C1 segment of cervical spinal cord (tissue), 14 donors: ENCODE data around the gene PCDHA12.
"Not testable (repeated sequence)": the region's sequence is repeated elsewhere in the genome, so short reads cannot be mapped to it uniquely, and the experiment has no call there.

Experiments used
- DNase-seq, 14 donors: peaks; one replicate each; lab custom pipeline; 2025; lab: John Stamatoyannopoulos, UW

Gene PCDHA12

GRCh38 chr5:140857987-140858240, 17.2 kb upstream of the PCDHA12 start:
- no peak for DNase-seq

- DNase-seq = no peak
Measured at GRCh38 chr5:140862441-140863295, 12.4 kb upstream of the PCDHA12 start.

GRCh38 chr5:140868721-140869554, 6.2 kb upstream of the PCDHA12 start, which contains the start of gene PCDHA11:
Gene PCDHA11, plus strand, starts transcription at chr5:140868957. Its CDS starts 147 bp downstream, at chr5:140869104.
- peak in 1 of 14 donors; percentile 47 for DNase-seq

- DNase-seq = no peak
Measured at GRCh38 chr5:140869555-140869886, 5.6 kb upstream of the PCDHA12 start.

- no peak for DNase-seq
Measured at GRCh38 chr5:140870221-140871201, 4.6 kb upstream of the PCDHA12 start.

GRCh38 chr5:140876541-140877261, 1.6 kb downstream of the PCDHA12 start:
- DNase-seq = not testable (repeated sequence)

- DNase-seq = no peak
Measured at GRCh38 chr5:140877262-140877581, 2.1 kb downstream of the PCDHA12 start.

DNA sequence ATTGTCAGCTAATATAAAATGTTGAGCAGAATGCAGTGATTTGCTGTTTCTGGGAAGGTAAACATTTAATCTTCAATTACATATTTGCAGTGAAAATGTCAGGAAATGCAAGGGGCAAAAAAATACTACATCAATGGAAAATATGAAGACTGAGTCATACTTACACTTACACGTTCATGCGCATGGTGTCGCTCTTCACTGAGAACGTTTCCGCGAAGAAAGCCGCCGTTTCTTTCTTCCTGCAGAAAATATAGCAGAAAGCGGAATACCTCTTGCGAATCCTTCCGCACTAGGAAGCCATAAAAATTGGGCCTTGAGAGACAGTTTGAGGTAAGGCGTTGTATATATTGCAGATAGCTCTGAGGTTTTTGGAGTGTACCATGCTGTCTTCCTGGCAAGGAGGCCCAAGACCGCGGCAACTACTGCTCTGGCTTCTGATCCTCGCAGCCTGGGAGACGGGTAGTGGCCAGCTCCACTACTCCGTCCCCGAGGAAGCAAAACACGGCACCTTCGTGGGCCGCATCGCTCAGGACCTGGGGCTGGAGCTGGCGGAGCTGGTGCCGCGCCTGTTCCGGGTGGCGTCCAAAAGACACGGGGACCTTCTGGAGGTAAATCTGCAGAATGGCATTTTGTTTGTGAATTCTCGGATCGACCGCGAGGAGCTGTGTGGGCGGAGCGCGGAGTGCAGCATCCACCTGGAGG, 6.9 kb downstream of the PCDHA12 start, which contains the start of gene PCDHA13:
Gene PCDHA13, plus strand, starts transcription at position 236 of the 702 bp plus-strand sequence. Its CDS starts 145 bp downstream, at position 381.
- peak in 3 of 14 donors; percentile 1 to 52 (median 7) for DNase-seq

- peak in 3 of 14 donors; percentile 0 to 24 (median 8) for DNase-seq
Measured at GRCh38 chr5:140882591-140882899, 7.4 kb downstream of the PCDHA12 start.

GRCh38 chr5:140883373-140883772, 8.3 kb downstream of the PCDHA12 start:
- DNase-seq = no peak

- DNase-seq = no peak
Measured at GRCh38 chr5:140883927-140884697, 9.0 kb downstream of the PCDHA12 start.

- no peak for DNase-seq
Measured at GRCh38 chr5:140916325-140916724, 41.2 kb downstream of the PCDHA12 start.

DNA sequence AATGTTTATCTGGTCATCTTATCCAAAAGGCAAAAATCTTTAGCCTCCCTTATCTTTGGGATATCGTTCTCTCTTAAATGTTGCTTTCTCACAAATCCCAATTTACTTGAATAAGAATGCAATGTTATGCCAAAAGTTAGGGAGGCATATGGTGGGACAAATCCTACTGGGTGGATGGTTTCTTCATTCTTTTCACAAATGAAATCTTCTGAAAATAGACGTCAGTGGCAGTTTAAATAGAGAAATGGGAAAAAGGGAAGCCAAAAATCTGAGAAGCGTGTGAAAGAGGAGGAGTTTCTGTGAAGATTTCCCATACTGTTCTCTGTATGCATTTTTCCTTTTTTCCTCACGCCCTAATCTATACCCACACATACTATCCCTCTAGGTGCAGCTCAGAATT, 48.5 kb downstream of the PCDHA12 start:
- DNase-seq = no peak

- DNase-seq = peak in 1 of 14 donors; percentile 19
Measured at GRCh38 chr5:140925806-140926442, 50.8 kb downstream of the PCDHA12 start, which contains the start of gene PCDHAC1. Gene PCDHAC1, plus strand, starts transcription at chr5:140926299. Its CDS starts 594 bp downstream, at chr5:140926893.

DNA sequence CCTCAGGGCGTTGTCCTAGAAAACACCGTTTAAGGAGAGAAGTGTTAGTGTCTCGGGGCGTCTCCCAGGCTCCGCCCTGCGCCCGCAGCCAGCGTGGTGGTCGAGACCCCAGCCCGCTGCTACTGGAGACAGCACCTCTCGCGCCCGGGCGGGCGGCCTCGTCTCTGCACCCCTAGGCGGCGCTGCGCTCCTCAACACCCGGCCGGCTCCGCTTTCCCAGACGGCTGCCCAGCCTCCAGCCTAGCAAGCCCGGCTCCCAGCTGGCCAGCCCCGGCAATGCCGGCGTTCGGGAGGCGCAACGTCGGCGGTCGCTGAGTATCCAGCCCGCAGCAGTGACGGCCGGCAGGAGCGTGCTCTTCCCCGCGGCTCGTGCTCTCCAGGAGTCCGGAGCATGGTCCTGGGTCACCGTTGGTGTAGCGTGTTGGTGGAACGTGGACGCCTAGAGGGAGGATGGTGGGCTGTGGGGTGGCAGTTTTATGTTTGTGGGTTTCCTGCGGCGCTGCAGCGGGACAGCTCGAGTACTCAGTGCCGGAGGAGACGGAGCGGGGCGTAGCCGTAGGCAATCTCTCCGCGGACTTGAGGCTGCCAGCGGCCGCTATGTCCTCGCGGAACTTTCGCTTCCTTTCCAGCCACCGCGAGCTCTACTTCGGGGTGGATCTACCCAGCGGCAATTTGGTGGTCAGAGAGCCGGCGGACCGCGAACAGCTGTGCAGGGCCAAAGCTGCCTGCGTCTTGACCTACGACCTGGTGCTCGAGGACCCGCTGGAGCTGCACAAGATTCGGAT, 51.5 kb downstream of the PCDHA12 start:
- DNase-seq = peak; percentile 3 to 76 (median 55)

DNA sequence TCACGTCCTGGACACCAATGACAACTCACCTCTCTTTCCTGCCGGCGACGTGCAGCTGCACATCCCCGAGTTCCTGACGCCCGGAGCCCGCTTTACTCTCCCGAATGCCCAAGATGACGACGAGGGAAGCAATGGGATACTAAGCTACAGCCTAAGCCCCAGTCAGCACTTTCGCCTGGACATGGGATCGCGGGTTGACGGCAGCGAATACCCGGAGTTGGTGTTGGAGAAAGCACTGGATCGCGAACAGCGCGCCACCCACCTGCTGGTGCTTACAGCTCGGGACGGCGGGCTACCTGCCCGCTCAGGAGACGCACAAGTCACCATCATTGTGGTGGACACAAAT, 52.1 kb downstream of the PCDHA12 start:
- DNase-seq = peak in 1 of 14 donors; percentile 38
